Panc1 (cell line): ENCODE results near the gene SMIM8.

Source experiments
- POLR2AphosphoS5 ChIP-seq: IDR thresholded peaks from 2 replicates; pipeline ENCODE4 v1.6.1; 2012; ENCODE audit warnings: mild to moderate bottlenecking, low read depth, low read length, moderate library complexity
- SIN3A ChIP-seq: IDR thresholded peaks from 2 replicates; pipeline ENCODE4 v1.6.1; 2012; ENCODE audit warnings: low read depth, mild to moderate bottlenecking, low read length, moderate library complexity, borderline replicate concordance; ENCODE audit not compliant: insufficient read depth
- TF ChIP-seq, protein P1 (sequence below): fragments of 450-650 bp; IDR thresholded peaks from 2 replicates; pipeline ENCODE4 v1.5.1; 2017; ENCODE audit warnings: mild to moderate bottlenecking

DNA sequence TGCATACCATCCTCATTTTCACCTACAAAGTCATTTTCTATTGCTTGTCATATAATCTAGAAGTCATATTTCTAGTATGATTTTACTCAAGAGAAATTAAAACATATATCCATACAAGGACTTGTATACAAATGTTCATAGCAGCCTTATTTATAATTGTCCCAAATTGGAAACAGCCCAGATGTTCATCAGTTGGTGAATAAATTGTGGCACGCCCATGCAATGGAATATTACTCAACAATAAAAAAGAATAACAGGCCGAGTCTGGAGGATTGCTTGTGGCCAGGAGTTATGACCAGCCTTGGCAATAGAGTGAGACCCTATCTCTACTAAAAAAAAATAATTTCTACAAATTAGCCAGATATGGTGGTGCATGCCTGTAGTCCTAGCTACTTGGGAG is 51.0 kb downstream of the SMIM8 start:
- TF ChIP-seq, protein P1, sequence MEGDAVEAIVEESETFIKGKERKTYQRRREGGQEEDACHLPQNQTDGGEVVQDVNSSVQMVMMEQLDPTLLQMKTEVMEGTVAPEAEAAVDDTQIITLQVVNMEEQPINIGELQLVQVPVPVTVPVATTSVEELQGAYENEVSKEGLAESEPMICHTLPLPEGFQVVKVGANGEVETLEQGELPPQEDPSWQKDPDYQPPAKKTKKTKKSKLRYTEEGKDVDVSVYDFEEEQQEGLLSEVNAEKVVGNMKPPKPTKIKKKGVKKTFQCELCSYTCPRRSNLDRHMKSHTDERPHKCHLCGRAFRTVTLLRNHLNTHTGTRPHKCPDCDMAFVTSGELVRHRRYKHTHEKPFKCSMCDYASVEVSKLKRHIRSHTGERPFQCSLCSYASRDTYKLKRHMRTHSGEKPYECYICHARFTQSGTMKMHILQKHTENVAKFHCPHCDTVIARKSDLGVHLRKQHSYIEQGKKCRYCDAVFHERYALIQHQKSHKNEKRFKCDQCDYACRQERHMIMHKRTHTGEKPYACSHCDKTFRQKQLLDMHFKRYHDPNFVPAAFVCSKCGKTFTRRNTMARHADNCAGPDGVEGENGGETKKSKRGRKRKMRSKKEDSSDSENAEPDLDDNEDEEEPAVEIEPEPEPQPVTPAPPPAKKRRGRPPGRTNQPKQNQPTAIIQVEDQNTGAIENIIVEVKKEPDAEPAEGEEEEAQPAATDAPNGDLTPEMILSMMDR, result no peak
- TF ChIP-seq POLR2AphosphoS5, result no peak
- no peak for TF ChIP-seq SIN3A
